Measurements from ENCODE around the gene ZNF688.
"Not testable (repeated sequence)": the region's sequence is repeated elsewhere in the genome, so short reads cannot be mapped to it uniquely, and the experiment has no call there.

Gene ZNF688

GRCh38 chr16:30541502-30542329 lies 29.8 kb downstream of the ZNF688 start:
- DNase-seq (ENCODE audit: low spot score), result no peak
- no peak for TF ChIP-seq CTCF (IDR thresholded peaks at IDR 0.05; ENCODE audit: borderline replicate concordance, control extremely low read depth, extremely low read depth, insufficient read depth, missing control alignments)
- in situ Hi-C loops (cut with MboI; ENCODE audit: low sequenced_read_pairs, unreplicated experiment), result no loop called here

- in situ Hi-C loops (cut with MboI; ENCODE audit: low sequenced_read_pairs, unreplicated experiment); DNase-seq (ENCODE audit: low spot score): not testable (repeated sequence)
Observed at GRCh38 chr16:30540916-30541464, 30.5 kb downstream of the ZNF688 start.

- DNase-seq (ENCODE audit: low spot score); in situ Hi-C loops (cut with MboI; ENCODE audit: low sequenced_read_pairs, unreplicated experiment): not testable (repeated sequence)
Observed at GRCh38 chr16:30539986-30540526, 31.5 kb downstream of the ZNF688 start.

GRCh38 chr16:30539000-30539964 lies 32.2 kb downstream of the ZNF688 start:
- in situ Hi-C loops (cut with MboI; ENCODE audit: low sequenced_read_pairs, unreplicated experiment), result no loop called here
- TF ChIP-seq CTCF (IDR thresholded peaks at IDR 0.05; ENCODE audit: borderline replicate concordance, control extremely low read depth, extremely low read depth, insufficient read depth, missing control alignments), result no peak
- no peak for DNase-seq (ENCODE audit: low spot score)

GRCh38 chr16:30536391-30537024 lies 35.0 kb downstream of the ZNF688 start:
- DNase-seq (ENCODE audit: low spot score); in situ Hi-C loops (cut with MboI; ENCODE audit: low sequenced_read_pairs, unreplicated experiment): not testable (repeated sequence)

- TF ChIP-seq CTCF (IDR thresholded peaks at IDR 0.05; ENCODE audit: borderline replicate concordance, control extremely low read depth, extremely low read depth, insufficient read depth, missing control alignments), result peak; percentile 69
- peak; percentile 86 for DNase-seq (ENCODE audit: low spot score)
- in situ Hi-C loops (cut with MboI; ENCODE audit: low sequenced_read_pairs, unreplicated experiment), result no loop called here
Observed at GRCh38 chr16:30535777-30536190, 35.7 kb downstream of the ZNF688 start.

- in situ Hi-C loops (cut with MboI; ENCODE audit: low sequenced_read_pairs, unreplicated experiment), result no loop called here
- DNase-seq (ENCODE audit: low spot score), result no peak
Observed at GRCh38 chr16:30535106-30535776, 36.3 kb downstream of the ZNF688 start.

More at GRCh38 chr16:30535106-30535776, 36.3 kb downstream of the ZNF688 start:
- TF ChIP-seq CTCF (IDR thresholded peaks at IDR 0.05; ENCODE audit: borderline replicate concordance, control extremely low read depth, extremely low read depth, insufficient read depth, missing control alignments), result no peak
